ENCODE data around the gene SMIM24. TPM values are rescaled to one million over a fixed set of nuclear protein-coding genes. Genes with fewer than 3 reads are reported as not detected.
"Not testable (repeated sequence)": the region's sequence is repeated elsewhere in the genome, so short reads cannot be mapped to it uniquely, and the experiment has no call there.

Gene SMIM24
- total RNA-seq, 1 donor from 2014 or later = 1.7 TPM

DNA sequence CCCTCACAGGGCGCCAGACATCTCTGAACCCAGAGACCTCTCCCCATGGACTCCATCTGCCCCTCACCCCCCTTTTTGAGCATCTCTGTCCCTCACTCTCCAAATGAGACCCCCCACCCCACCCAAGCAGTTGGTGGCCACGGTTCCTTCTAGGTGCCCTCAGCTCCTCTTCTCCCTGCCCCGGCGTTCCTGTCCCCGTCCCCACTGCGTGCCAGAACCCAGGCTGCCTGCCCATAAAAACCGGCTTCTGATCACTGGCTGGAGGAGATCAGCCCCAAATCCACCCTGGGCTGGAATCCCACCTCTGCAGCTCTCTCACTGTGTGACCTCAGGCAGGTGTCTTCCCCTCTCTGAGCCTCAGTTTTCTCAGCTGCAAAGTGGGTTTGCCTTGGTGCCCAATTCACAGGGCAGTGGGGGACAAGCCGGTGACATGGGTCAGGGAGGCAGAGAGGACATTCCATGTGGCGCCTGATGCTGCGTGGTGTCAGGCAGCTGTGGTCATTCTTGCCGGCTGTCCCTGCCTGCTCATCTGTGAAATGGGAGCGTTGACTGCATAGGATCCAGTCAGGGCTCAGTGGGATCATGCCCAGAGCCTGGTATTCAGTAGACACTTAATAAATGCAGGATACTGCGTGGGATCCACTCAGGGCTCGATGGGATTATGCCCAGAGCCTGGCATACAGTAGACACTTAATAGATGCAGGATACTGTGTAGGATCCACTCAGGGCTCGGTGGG, 25.5 kb downstream of the SMIM24 start:
- peaks cover 30% of the 10 kb centered on the region for H3K27me3 ChIP-seq
- peaks cover 26% of the 10 kb centered on the region for H3K4me1 ChIP-seq
- Mint-ChIP-seq H3K36me3 (no peaks in the 10 kb centered on the region), H3K27me3 (ENCODE audit: insufficient read depth, low read depth) (peaks cover 19% of the 10 kb centered on the region), H3K4me1 (peaks cover 17% of the 10 kb centered on the region), H3K9me3 (no peaks in the 10 kb centered on the region), H3K4me3 (no peak overlapping the region), H3K27ac (no peak overlapping the region)
- H3K4me3 ChIP-seq = no peak overlapping the region
- DNase-seq (ENCODE audit: low spot score) = no peak
- no peak overlapping the region for H3K27ac ChIP-seq
- TF ChIP-seq EZH2phosphoT487 (IDR thresholded peaks at IDR 0.05) (no peak), EZH2 (IDR thresholded peaks at IDR 0.05) (no peak)
- TF ChIP-seq, protein P1, sequence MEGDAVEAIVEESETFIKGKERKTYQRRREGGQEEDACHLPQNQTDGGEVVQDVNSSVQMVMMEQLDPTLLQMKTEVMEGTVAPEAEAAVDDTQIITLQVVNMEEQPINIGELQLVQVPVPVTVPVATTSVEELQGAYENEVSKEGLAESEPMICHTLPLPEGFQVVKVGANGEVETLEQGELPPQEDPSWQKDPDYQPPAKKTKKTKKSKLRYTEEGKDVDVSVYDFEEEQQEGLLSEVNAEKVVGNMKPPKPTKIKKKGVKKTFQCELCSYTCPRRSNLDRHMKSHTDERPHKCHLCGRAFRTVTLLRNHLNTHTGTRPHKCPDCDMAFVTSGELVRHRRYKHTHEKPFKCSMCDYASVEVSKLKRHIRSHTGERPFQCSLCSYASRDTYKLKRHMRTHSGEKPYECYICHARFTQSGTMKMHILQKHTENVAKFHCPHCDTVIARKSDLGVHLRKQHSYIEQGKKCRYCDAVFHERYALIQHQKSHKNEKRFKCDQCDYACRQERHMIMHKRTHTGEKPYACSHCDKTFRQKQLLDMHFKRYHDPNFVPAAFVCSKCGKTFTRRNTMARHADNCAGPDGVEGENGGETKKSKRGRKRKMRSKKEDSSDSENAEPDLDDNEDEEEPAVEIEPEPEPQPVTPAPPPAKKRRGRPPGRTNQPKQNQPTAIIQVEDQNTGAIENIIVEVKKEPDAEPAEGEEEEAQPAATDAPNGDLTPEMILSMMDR (IDR thresholded peaks at IDR 0.05) = no peak
- no peaks in the 10 kb centered on the region for H3K36me3 ChIP-seq
- peaks cover 13% of the 10 kb centered on the region for H3F3A ChIP-seq (ENCODE audit: low read depth)
- H4K20me1 ChIP-seq (ENCODE audit: low read depth) = no peaks in the 10 kb centered on the region
- no peak overlapping the region for H3K4me2 ChIP-seq
- no peak overlapping the region for H3K9ac ChIP-seq
- H3K79me2 ChIP-seq (ENCODE audit: low read depth) = no peaks in the 10 kb centered on the region
- H2AFZ ChIP-seq (replicated peaks) = no peak overlapping the region
- no peaks in the 10 kb centered on the region for H3K9me3 ChIP-seq (ENCODE audit: low read depth)

DNA sequence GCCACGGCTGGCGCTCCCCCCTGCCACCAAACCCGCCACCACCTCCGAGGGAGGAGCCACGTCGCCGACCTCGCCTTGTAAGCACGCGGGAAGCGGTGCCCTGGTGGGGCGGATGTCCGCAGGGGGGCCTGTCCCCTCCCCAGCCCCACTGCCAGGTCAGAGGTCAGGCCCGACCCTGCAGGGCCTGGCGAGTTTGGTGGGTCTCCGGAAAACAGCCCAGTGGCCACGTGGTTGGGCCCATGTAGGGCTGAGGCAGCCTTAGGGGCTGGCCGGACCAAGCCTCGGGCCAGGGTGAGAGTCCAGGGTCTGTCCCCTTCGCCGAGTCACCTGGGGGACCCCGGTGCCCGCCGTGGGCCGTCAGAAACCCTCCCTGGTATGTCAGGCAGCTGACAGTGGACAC, 26.5 kb downstream of the SMIM24 start:
- no peak overlapping the region for H2AFZ ChIP-seq (replicated peaks)
- H3K79me2 ChIP-seq (ENCODE audit: low read depth) = no peaks in the 10 kb centered on the region
- no peak overlapping the region for H3K27ac ChIP-seq
- no peaks in the 10 kb centered on the region for H4K20me1 ChIP-seq (ENCODE audit: low read depth)
- H3K36me3 ChIP-seq = no peaks in the 10 kb centered on the region
- no peaks in the 10 kb centered on the region for H3K9me3 Mint-ChIP-seq
- no peak for TF ChIP-seq EZH2phosphoT487 (IDR thresholded peaks at IDR 0.05)
- no peak for TF ChIP-seq EZH2 (IDR thresholded peaks at IDR 0.05)
- TF ChIP-seq, protein P1 (IDR thresholded peaks at IDR 0.05) = no peak
- peaks cover 13% of the 10 kb centered on the region for H3K4me1 Mint-ChIP-seq
- no peak overlapping the region for H3K27ac Mint-ChIP-seq
- no peak for DNase-seq (ENCODE audit: low spot score)
- H3K4me1 ChIP-seq = peaks cover 21% of the 10 kb centered on the region
- no peak overlapping the region for H3K4me3 ChIP-seq
- peaks cover 20% of the 10 kb centered on the region for H3K27me3 ChIP-seq
- H3K36me3 Mint-ChIP-seq = no peaks in the 10 kb centered on the region
- no peak overlapping the region for H3K9ac ChIP-seq
- H3F3A ChIP-seq (ENCODE audit: low read depth) = peaks cover 13% of the 10 kb centered on the region
- H3K4me2 ChIP-seq = no peak overlapping the region
- peaks cover 13% of the 10 kb centered on the region for H3K27me3 Mint-ChIP-seq (ENCODE audit: insufficient read depth, low read depth)
- H3K9me3 ChIP-seq (ENCODE audit: low read depth) = no peaks in the 10 kb centered on the region
- H3K4me3 Mint-ChIP-seq = no peak overlapping the region

DNA sequence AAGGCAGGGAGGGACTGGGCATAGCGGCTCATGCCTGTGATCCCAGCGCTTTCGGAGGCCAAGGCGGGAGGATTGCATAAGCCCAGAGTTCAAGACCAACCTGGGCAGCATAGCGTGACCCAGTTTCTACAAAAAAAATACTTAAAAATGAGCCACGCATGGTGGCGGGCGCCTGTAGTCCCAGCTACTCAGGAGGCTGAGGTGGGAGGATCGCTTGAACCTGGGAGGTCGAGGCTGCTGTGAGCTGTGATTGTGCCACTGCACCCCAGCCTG, 27.4 kb downstream of the SMIM24 start:
- H3K27me3 Mint-ChIP-seq (ENCODE audit: insufficient read depth, low read depth) = peaks cover 14% of the 10 kb centered on the region
- DNase-seq (ENCODE audit: low spot score); H4K20me1 ChIP-seq (ENCODE audit: low read depth); H3K36me3 ChIP-seq; H3F3A ChIP-seq (ENCODE audit: low read depth); H3K4me3 Mint-ChIP-seq; H2AFZ ChIP-seq (replicated peaks); H3K4me3 ChIP-seq; H3K79me2 ChIP-seq (ENCODE audit: low read depth); H3K9me3 Mint-ChIP-seq; H3K9ac ChIP-seq; H3K4me2 ChIP-seq; H3K36me3 Mint-ChIP-seq; H3K27ac ChIP-seq; H3K4me1 Mint-ChIP-seq; H3K9me3 ChIP-seq (ENCODE audit: low read depth); H3K27ac Mint-ChIP-seq: not testable (repeated sequence)
- Histone ChIP-seq H3K4me1 (peaks cover 13% of the 10 kb centered on the region), H3K27me3 (peaks cover 10% of the 10 kb centered on the region)

DNA sequence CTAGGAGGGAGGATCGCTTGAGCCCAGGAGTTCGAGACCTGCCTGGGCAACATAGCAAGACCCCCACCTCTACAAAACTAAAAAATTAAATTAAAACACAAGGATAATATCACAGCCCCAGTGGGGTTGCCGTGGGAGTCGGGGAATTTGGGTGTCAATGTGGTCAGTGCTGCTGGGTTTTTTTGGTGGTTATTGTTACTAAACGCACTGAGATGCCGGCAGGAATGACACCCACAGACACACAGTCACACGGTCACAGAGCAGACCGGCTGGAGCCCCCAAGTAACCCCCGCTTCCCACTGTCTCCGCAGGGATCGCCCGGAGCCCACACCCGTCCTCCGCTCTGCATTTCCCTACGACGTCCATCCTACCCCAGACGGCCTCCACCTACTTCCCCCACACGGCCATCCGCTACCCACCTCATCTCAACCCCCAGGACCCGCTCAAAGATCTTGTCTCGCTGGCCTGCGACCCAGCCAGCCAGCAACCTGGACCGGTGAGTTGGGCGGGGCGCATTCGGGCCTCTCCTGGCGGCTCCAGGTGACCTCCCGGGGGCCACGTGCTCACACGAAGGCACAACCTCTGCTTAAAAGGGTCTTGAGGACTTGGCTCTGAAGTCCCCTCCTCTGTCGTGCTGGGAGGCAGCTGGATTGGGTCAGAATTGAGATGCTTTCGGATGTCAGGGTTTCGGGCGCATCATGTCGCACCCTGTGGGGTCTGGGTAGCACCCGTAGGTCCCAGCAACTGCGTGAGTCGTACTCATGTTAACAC, 28.0 kb downstream of the SMIM24 start:
- H3K36me3 ChIP-seq = no peaks in the 10 kb centered on the region
- H3K27ac ChIP-seq = no peak overlapping the region

More for the DNA sequence above, 28.0 kb downstream of the SMIM24 start:
- Histone ChIP-seq H3K9me3 (ENCODE audit: low read depth) (no peaks in the 10 kb centered on the region), H3K4me2 (no peak overlapping the region), H2AFZ (replicated peaks) (no peak overlapping the region), H3K4me3 (no peak overlapping the region), H3K9ac (no peak overlapping the region), H3F3A (ENCODE audit: low read depth) (peaks cover 2% of the 10 kb centered on the region), H4K20me1 (ENCODE audit: low read depth) (no peaks in the 10 kb centered on the region), H3K27me3 (peaks cover 5% of the 10 kb centered on the region), H3K79me2 (ENCODE audit: low read depth) (no peaks in the 10 kb centered on the region), H3K4me1 (peaks cover 7% of the 10 kb centered on the region)
- no peak for DNase-seq (ENCODE audit: low spot score)
- Mint-ChIP-seq H3K4me1 (peaks cover 6% of the 10 kb centered on the region), H3K27me3 (ENCODE audit: insufficient read depth, low read depth) (peaks cover 18% of the 10 kb centered on the region), H3K4me3 (no peak overlapping the region), H3K36me3 (no peaks in the 10 kb centered on the region), H3K27ac (no peak overlapping the region), H3K9me3 (no peaks in the 10 kb centered on the region)
- TF ChIP-seq, protein P1 (IDR thresholded peaks at IDR 0.05) = no peak
- TF ChIP-seq EZH2 (IDR thresholded peaks at IDR 0.05) (no peak), EZH2phosphoT487 (IDR thresholded peaks at IDR 0.05) (no peak)

All from neural progenitor cell (in vitro differentiated cells).